Activated T-helper 2 cell treated with anti-CD3 and anti-CD28 coated beads, Interferon-gamma antibody, Interleukin-2, Interleukin-4, amounts not matched to agents 10 μg/mL and 5 μg/mL and 100 μg/mL, durations not matched to agents 14 hours and 24 hours and 36 hours (primary cell): Measurements from ENCODE around the gene CAMKK2. TPM values are rescaled to one million over a fixed set of nuclear protein-coding genes. Genes with fewer than 3 reads are reported as not detected.

ENCODE experiments used
- DNase-seq: peaks from one replicate; pipeline ENCODE4 v3.0.0; 2021; ENCODE audit warnings: low spot score
- H3K27ac Mint-ChIP-seq: one replicate; pipeline ENCODE4 v1.8.0; 2021; ENCODE audit warnings: mixed read lengths
- H3K27me3 Mint-ChIP-seq: one replicate; pipeline ENCODE4 v1.8.0; 2021; ENCODE audit warnings: low read depth, mixed read lengths
- H3K36me3 Mint-ChIP-seq: one replicate; pipeline ENCODE4 v1.8.0; 2021; ENCODE audit warnings: low read depth, mixed read lengths
- H3K4me1 Mint-ChIP-seq: one replicate; pipeline ENCODE4 v1.8.0; 2021; ENCODE audit warnings: low read depth, mixed read lengths
- H3K4me3 Mint-ChIP-seq: one replicate; pipeline ENCODE4 v1.8.0; 2021; ENCODE audit warnings: low read depth, mild to moderate bottlenecking, moderate library complexity, mixed read lengths
- H3K9me3 Mint-ChIP-seq: one replicate; pipeline ENCODE4 v1.8.0; 2021; ENCODE audit warnings: mixed read lengths
- intact Hi-C: fragments of 100-400 bp; cut with micrococcal nuclease; formaldehyde crosslinking; loops from one replicate; pipeline ENCODE4 v1.15.1; 2023
- total RNA-seq: library from RNA; stranded (reverse); gene quantifications from 2 replicates; pipeline ENCODE4 v1.2.3, GENCODE V29; 2022

Gene CAMKK2
- total RNA-seq, 1 donor from 2014 or later = 35.2 TPM

DNA sequence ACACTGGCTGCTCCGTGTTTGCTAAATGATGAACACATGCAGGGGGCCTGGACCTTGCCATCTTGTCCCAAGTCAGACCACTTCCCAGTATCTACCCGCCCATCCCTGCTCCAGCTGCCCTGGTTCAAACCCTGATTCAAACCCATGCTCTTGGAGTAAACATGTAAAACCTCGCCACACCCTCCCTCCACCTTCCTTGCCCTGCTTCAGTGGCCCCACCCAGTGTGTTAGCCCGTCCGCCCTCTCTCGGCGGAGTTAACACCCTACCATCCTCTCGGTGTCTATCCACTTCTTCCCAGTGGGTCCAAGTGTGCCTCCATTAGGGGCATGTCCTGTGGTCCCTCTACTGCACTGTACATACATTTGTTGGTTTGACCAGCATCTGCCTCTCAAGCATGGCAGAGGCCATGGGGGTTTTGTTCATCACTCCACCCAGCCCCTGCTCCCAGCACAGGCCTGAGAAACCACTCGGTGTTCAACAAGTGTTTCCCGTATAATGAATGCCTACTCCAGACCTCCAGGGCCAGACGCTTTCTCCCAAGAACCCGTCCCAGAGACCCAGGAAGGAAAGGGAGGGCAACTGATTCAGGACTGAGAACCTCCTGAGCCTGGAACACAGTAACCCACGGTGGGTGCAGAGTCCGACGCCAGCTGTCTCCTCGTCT is 49.5 kb downstream of the CAMKK2 start:
- no peak for DNase-seq
- H3K36me3 Mint-ChIP-seq = peaks cover 45% of the 10 kb centered on the region
- no peaks in the 10 kb centered on the region for H3K27me3 Mint-ChIP-seq
- H3K4me1 Mint-ChIP-seq = no peaks in the 10 kb centered on the region
- H3K9me3 Mint-ChIP-seq = no peaks in the 10 kb centered on the region
- H3K27ac Mint-ChIP-seq = peak overlapping the region; percentile 18
- intact Hi-C loops = no loop called here
- H3K4me3 Mint-ChIP-seq = no peak overlapping the region

DNA sequence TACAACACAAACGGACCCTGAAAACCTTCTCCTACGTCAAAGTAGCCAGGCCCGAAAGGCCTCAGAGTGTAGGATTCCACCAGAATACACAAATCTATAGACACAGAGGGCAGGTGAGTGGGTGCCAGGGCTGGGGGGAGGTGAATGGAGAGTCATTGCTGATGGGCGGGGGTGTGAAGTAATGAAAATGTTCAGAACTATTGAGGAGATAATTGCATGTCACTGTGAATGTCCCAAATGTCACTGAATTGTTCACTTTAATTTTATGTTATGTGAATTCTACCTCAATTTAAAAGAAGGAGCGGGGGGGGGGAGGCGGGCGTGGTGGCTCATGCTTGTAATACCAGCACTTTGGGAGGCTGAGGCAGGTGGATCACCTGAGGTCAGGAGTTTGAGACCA is 50.6 kb downstream of the CAMKK2 start:
- H3K9me3 Mint-ChIP-seq = no peaks in the 10 kb centered on the region
- H3K4me1 Mint-ChIP-seq = peaks cover 8% of the 10 kb centered on the region
- DNase-seq = no peak
- no peak overlapping the region for H3K27ac Mint-ChIP-seq
- no peak overlapping the region for H3K4me3 Mint-ChIP-seq
- intact Hi-C loops = no loop called here
- no peaks in the 10 kb centered on the region for H3K27me3 Mint-ChIP-seq
- H3K36me3 Mint-ChIP-seq = peaks cover 48% of the 10 kb centered on the region

DNA sequence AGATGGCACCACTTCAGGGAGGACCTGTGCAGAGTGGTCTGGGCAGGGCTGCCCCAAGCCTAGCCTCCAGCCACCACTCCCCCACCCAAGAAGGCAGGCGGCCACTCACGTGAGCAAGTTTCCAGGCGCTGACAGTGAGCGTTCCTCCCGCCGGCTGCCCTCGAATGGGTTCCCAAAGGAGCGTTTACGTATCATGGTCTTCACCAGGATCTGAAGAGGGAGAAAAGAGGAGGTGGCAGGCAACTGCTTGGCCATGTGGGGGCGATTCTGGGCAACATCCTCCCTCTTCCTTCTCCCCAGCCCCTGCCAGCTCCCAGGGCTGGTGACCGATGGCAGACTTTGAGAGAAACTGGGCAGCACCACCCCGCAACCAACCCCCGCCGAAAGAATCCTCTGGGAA is 51.5 kb downstream of the CAMKK2 start:
- no peaks in the 10 kb centered on the region for H3K9me3 Mint-ChIP-seq
- peaks cover 16% of the 10 kb centered on the region for H3K4me1 Mint-ChIP-seq
- no peaks in the 10 kb centered on the region for H3K27me3 Mint-ChIP-seq
- no peak for DNase-seq
- H3K36me3 Mint-ChIP-seq = peaks cover 48% of the 10 kb centered on the region
- H3K27ac Mint-ChIP-seq = no peak overlapping the region
- no peak overlapping the region for H3K4me3 Mint-ChIP-seq
- intact Hi-C loops = no loop called here

GRCh38 chr12:121241156-121241970 is 55.1 kb downstream of the CAMKK2 start:
- Mint-ChIP-seq H3K4me1 (peaks cover 32% of the 10 kb centered on the region), H3K27me3 (no peaks in the 10 kb centered on the region), H3K36me3 (peaks cover 46% of the 10 kb centered on the region), H3K9me3 (no peaks in the 10 kb centered on the region), H3K4me3 (peak overlapping the region; percentile 51), H3K27ac (peak overlapping the region; percentile 76)
- no peak for DNase-seq
- intact Hi-C loops = no loop called here

DNA sequence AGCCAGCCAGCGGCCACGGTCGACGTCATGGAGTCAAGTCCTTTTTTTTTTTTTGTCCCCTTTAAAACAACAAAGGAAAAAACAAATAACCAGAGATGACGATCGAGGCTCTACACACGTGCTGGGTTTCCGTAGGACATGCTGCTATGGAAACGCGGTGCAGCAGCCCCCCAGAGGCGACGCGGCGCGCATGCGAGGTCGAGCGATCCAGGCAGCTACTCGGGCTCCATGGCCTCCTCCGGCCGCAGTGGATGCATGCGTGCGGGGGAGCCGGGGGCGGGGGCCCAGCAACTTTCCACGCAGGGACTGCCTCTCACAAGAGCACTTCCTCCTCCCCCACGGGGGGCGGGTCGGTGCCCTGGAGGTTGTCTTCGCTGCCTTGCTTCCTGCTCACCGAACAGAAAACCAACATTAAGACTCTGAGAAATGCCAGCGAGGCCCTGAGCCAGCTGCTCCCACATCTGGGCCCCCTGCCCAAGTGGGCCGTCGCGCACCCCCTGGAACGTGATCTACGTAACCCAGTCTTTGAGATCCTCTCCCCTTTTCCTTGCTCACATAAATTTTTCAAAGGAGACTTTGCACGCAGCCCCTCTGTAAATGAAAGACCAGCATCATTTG is 55.9 kb downstream of the CAMKK2 start:
- Mint-ChIP-seq H3K9me3 (no peaks in the 10 kb centered on the region), H3K27me3 (no peaks in the 10 kb centered on the region), H3K4me3 (peak overlapping the region; percentile 51), H3K4me1 (peaks cover 33% of the 10 kb centered on the region), H3K36me3 (peaks cover 49% of the 10 kb centered on the region), H3K27ac (peak overlapping the region; percentile 76)
- peak; percentile 75 for DNase-seq
- intact Hi-C loops = no loop called here

DNA sequence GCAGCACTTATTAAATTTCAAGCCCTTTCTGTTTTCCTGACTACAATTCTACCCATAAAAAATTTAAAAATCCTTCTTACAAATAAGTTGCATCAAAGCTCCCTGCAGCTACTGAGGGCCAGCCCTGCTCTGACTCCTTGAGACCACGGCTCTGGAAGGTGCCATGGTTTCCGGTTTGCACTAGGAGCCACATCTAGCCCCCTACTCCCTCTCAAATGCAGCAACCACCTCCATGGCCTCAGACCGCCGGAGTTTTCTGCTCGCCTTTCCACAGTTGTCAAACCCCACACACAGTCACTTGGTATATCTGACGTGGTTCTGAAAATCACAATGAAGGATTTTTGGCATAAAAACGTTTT is 56.5 kb downstream of the CAMKK2 start:
- peaks cover 52% of the 10 kb centered on the region for H3K36me3 Mint-ChIP-seq
- no peaks in the 10 kb centered on the region for H3K9me3 Mint-ChIP-seq
- peaks cover 33% of the 10 kb centered on the region for H3K4me1 Mint-ChIP-seq
- no peak for DNase-seq
- intact Hi-C loops = no loop called here
- H3K27ac Mint-ChIP-seq = peak overlapping the region; percentile 76
- no peaks in the 10 kb centered on the region for H3K27me3 Mint-ChIP-seq
- no peak overlapping the region for H3K4me3 Mint-ChIP-seq

DNA sequence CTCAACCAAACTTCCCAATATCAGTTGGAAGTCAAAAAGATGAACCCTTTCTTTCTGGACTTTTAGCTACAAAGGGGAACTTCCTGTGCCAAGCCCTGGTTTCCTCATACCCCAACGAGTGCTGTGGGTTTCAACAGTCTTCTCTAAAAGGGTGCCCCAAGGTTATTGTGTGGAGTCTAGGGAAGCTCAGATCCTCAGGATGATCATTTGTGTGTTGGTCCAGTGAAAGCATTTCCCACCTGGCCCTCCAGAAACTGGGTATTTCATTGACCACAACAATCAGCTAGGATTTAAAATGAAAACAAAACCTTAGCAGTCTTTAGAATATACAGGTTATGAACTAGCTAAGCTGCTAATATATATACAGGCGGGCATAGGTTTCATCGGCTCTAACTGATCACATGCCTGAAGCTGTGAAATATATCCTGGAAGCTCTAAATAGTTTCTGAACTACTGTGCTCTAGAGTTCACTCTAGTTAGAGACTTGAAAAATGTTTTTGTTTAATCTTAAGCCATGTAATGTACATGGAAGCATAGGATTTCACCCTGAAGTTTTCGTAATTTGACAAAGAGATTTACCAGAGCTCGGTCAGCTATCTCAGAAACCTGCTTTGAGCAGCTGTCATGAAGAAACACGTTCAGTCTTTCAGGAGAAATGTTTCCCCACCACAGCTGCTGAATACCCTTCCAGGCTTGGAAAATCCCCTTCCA is 57.0 kb downstream of the CAMKK2 start:
- Mint-ChIP-seq H3K36me3 (peaks cover 55% of the 10 kb centered on the region), H3K27ac (no peak overlapping the region), H3K4me1 (peaks cover 33% of the 10 kb centered on the region), H3K27me3 (no peaks in the 10 kb centered on the region), H3K9me3 (no peaks in the 10 kb centered on the region), H3K4me3 (no peak overlapping the region)
- intact Hi-C loops = no loop called here
- no peak for DNase-seq

- Mint-ChIP-seq H3K9me3 (no peaks in the 10 kb centered on the region), H3K4me1 (peaks cover 33% of the 10 kb centered on the region), H3K4me3 (no peak overlapping the region), H3K27me3 (no peaks in the 10 kb centered on the region), H3K27ac (peak overlapping the region; percentile 42), H3K36me3 (peaks cover 56% of the 10 kb centered on the region)
- DNase-seq = no peak
- intact Hi-C loops = no loop called here
Measured at GRCh38 chr12:121238604-121239350, 57.7 kb downstream of the CAMKK2 start.

DNA sequence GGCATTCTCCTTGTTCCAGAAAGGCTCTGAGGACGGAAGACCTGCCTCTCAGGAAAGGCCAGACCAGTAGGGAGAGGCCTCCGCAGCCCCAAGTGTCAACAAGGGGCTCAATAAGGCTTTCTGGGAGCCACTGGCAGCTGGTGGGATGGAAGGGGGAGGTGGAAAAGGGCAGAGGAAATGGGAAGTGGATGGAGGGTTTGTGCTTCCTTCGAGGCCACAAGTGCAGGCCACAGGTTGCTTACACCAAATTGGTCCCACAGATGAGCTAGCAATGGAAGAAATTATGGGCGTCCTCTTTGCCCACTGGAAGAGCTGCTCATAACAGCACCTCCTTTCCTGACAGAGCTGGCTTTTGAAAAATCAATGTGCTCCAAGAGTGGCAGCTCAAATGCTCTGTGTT is 58.4 kb downstream of the CAMKK2 start:
- no peaks in the 10 kb centered on the region for H3K27me3 Mint-ChIP-seq
- H3K9me3 Mint-ChIP-seq = no peaks in the 10 kb centered on the region

GRCh38 chr12:121237415-121237814 is 59.1 kb downstream of the CAMKK2 start:
- peaks cover 59% of the 10 kb centered on the region for H3K36me3 Mint-ChIP-seq
- H3K4me3 Mint-ChIP-seq = no peak overlapping the region
- no peaks in the 10 kb centered on the region for H3K27me3 Mint-ChIP-seq
- intact Hi-C loops = no loop called here
- DNase-seq = no peak
- H3K27ac Mint-ChIP-seq = no peak overlapping the region
- peaks cover 33% of the 10 kb centered on the region for H3K4me1 Mint-ChIP-seq
- no peaks in the 10 kb centered on the region for H3K9me3 Mint-ChIP-seq

More for the DNA sequence above, 58.4 kb downstream of the CAMKK2 start:
- Mint-ChIP-seq H3K4me3 (no peak overlapping the region), H3K36me3 (peaks cover 53% of the 10 kb centered on the region), H3K4me1 (peaks cover 33% of the 10 kb centered on the region), H3K27ac (no peak overlapping the region)
- intact Hi-C loops = no loop called here
- DNase-seq = no peak

- Mint-ChIP-seq H3K27me3 (no peaks in the 10 kb centered on the region), H3K4me3 (no peak overlapping the region), H3K36me3 (peaks cover 58% of the 10 kb centered on the region), H3K4me1 (peaks cover 33% of the 10 kb centered on the region), H3K27ac (no peak overlapping the region), H3K9me3 (no peaks in the 10 kb centered on the region)
- intact Hi-C loops = no loop called here
- DNase-seq = no peak
Measured at GRCh38 chr12:121236776-121237175, 59.7 kb downstream of the CAMKK2 start.

DNA sequence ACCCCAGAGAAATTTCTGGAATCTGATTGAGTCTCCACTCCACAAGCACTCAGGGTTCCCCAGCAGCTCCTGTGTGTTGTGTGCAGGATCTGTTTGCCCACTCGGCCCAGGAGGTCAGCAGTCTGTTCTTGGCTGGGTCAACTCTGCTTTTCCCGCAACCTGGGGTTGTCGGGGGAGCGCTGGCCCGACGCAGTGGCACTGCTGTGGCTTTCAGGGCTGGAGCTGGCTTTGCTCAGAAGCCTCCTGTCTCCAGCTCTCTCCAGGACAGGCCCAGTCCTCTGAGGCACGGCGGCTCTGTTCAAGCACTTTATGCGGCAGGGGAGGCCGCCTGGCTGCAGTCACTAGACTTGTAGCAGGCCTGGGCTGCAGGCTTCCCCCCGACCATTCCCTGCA is 62.9 kb downstream of the CAMKK2 start:
- H3K36me3 Mint-ChIP-seq = peaks cover 53% of the 10 kb centered on the region
- peaks cover 9% of the 10 kb centered on the region for H3K4me1 Mint-ChIP-seq
- intact Hi-C loops = no loop called here
- H3K4me3 Mint-ChIP-seq = no peak overlapping the region
- H3K9me3 Mint-ChIP-seq = no peaks in the 10 kb centered on the region
- no peaks in the 10 kb centered on the region for H3K27me3 Mint-ChIP-seq
- DNase-seq = no peak
- H3K27ac Mint-ChIP-seq = no peak overlapping the region
